ENCODE measurements around the gene CDK6. TPM values are rescaled to one million over a fixed set of nuclear protein-coding genes. Genes with fewer than 3 reads are reported as not detected.

CDK6 gene
- total and polyA plus RNA-seq, 2 experiments from 2014 or later = 7.4 to 23.7 TPM

DNA sequence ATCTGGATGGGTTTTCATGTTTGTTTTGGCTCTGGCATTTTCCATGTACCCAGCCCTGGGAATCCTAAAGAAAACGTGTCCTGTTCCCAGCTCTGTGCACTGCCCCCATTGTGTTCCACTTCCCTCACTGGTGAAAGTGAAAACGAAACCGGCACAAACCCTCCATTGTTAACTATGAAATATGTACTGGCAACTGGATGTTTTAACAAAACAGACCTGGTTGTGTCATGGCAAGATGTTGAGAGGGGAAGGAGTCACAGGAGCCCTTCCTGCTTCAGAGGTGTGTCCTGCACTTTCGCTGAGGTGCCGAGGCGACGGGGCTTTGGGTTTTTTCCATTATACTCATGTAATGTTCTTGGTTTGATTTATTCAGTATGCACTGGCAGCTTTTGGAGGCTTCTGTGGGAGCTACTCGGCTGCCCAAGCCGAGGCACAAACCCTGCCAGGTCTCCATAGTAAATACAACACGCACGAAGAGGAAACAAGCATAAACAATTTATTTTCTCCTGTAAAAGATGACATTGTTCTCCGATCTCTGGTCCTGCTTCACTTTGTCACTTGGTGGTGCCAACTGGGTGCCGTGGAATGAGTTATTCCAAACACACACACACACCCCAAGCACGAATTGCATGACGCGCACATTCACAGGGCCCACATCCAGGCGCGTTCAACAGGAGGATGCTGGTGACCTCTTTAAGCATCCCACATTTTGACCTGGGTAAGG is 118.2 kb downstream of the CDK6 start (continued):
- TF ChIP-seq, protein P1, sequence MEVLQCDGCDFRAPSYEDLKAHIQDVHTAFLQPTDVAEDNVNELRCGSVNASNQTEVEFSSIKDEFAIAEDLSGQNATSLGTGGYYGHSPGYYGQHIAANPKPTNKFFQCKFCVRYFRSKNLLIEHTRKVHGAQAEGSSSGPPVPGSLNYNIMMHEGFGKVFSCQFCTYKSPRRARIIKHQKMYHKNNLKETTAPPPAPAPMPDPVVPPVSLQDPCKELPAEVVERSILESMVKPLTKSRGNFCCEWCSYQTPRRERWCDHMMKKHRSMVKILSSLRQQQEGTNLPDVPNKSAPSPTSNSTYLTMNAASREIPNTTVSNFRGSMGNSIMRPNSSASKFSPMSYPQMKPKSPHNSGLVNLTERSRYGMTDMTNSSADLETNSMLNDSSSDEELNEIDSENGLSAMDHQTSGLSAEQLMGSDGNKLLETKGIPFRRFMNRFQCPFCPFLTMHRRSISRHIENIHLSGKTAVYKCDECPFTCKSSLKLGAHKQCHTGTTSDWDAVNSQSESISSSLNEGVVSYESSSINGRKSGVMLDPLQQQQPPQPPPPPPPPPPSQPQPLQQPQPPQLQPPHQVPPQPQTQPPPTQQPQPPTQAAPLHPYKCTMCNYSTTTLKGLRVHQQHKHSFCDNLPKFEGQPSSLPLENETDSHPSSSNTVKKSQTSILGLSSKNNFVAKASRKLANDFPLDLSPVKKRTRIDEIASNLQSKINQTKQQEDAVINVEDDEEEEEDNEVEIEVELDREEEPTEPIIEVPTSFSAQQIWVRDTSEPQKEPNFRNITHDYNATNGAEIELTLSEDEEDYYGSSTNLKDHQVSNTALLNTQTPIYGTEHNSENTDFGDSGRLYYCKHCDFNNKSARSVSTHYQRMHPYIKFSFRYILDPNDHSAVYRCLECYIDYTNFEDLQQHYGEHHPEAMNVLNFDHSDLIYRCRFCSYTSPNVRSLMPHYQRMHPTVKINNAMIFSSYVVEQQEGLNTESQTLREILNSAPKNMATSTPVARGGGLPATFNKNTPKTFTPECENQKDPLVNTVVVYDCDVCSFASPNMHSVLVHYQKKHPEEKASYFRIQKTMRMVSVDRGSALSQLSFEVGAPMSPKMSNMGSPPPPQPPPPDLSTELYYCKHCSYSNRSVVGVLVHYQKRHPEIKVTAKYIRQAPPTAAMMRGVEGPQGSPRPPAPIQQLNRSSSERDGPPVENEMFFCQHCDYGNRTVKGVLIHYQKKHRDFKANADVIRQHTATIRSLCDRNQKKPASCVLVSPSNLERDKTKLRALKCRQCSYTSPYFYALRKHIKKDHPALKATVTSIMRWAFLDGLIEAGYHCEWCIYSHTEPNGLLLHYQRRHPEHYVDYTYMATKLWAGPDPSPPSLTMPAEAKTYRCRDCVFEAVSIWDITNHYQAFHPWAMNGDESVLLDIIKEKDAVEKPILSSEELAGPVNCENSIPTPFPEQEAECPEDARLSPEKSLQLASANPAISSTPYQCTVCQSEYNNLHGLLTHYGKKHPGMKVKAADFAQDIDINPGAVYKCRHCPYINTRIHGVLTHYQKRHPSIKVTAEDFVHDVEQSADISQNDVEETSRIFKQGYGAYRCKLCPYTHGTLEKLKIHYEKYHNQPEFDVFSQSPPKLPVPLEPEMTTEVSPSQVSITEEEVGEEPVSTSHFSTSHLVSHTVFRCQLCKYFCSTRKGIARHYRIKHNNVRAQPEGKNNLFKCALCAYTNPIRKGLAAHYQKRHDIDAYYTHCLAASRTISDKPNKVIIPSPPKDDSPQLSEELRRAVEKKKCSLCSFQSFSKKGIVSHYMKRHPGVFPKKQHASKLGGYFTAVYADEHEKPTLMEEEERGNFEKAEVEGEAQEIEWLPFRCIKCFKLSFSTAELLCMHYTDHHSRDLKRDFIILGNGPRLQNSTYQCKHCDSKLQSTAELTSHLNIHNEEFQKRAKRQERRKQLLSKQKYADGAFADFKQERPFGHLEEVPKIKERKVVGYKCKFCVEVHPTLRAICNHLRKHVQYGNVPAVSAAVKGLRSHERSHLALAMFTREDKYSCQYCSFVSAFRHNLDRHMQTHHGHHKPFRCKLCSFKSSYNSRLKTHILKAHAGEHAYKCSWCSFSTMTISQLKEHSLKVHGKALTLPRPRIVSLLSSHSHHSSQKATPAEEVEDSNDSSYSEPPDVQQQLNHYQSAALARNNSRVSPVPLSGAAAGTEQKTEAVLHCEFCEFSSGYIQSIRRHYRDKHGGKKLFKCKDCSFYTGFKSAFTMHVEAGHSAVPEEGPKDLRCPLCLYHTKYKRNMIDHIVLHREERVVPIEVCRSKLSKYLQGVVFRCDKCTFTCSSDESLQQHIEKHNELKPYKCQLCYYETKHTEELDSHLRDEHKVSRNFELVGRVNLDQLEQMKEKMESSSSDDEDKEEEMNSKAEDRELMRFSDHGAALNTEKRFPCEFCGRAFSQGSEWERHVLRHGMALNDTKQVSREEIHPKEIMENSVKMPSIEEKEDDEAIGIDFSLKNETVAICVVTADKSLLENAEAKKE (CRISPR knock-in tag; IDR thresholded peaks at IDR 0.05) = no peak
- TF ChIP-seq, protein P2, sequence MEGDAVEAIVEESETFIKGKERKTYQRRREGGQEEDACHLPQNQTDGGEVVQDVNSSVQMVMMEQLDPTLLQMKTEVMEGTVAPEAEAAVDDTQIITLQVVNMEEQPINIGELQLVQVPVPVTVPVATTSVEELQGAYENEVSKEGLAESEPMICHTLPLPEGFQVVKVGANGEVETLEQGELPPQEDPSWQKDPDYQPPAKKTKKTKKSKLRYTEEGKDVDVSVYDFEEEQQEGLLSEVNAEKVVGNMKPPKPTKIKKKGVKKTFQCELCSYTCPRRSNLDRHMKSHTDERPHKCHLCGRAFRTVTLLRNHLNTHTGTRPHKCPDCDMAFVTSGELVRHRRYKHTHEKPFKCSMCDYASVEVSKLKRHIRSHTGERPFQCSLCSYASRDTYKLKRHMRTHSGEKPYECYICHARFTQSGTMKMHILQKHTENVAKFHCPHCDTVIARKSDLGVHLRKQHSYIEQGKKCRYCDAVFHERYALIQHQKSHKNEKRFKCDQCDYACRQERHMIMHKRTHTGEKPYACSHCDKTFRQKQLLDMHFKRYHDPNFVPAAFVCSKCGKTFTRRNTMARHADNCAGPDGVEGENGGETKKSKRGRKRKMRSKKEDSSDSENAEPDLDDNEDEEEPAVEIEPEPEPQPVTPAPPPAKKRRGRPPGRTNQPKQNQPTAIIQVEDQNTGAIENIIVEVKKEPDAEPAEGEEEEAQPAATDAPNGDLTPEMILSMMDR (conservative IDR thresholded peaks at IDR 0.05; ENCODE audit: low read depth in 2 of 2) = no peak

DNA sequence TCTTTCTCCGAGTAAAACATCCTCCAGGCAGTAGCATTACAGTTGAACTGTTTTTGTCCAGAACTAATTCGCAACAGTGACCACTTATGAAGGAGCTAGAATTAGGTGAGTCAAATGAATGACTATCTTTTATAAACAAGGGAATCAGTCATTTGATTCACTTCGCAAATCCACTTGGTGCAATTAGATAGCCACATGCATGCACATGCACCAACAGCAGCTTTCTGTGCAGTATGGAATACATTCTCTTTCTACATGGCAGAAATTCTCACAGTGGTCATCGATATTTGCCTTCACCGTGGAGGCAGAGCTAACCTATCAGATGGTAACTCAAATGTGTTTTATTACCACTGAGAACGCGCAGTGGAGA is 118.8 kb downstream of the CDK6 start:
- no peak overlapping the region for H3K4me3 Mint-ChIP-seq
- no peaks in the 10 kb centered on the region for H3K79me2 ChIP-seq (replicated peaks; ENCODE audit: insufficient read depth)
- no peak for DNase-seq (ENCODE audit: low spot score)
- H3K4me2 ChIP-seq = no peak overlapping the region
- H3K4me1 Mint-ChIP-seq = peaks cover 12% of the 10 kb centered on the region; the same call in 2 of the 3 replicates
- H3K36me3 Mint-ChIP-seq (ENCODE audit: low read depth) = no peaks in the 10 kb centered on the region
- H3F3A ChIP-seq (replicated peaks; ENCODE audit: low read depth) = no peaks in the 10 kb centered on the region
- no peak overlapping the region for H3K4me3 ChIP-seq
- H3K4me1 ChIP-seq (ENCODE audit: insufficient read depth) = peaks cover 4% of the 10 kb centered on the region; the same call in 1 of the 2 replicates
- peaks cover 2% of the 10 kb centered on the region for H3K27me3 Mint-ChIP-seq (ENCODE audit: insufficient read depth, low read depth, poor library complexity)
- H3K27me3 ChIP-seq (ENCODE audit: insufficient read depth) = no peaks in the 10 kb centered on the region
- no peak overlapping the region for H2AFZ ChIP-seq
- no peaks in the 10 kb centered on the region for H4K20me1 ChIP-seq (replicated peaks; ENCODE audit: insufficient read depth)
- no peaks in the 10 kb centered on the region for H3K9me2 ChIP-seq (ENCODE audit: insufficient read depth)
- H3K36me3 ChIP-seq (ENCODE audit: insufficient read depth) = no peaks in the 10 kb centered on the region
- no peak overlapping the region for H3K27ac Mint-ChIP-seq
- no peaks in the 10 kb centered on the region for H3K9me3 Mint-ChIP-seq
- no peak overlapping the region for H3K27ac ChIP-seq (ENCODE audit: low read depth)
- no peak for ATAC-seq
- TF ChIP-seq JUNB (IDR thresholded peaks at IDR 0.05; ENCODE audit: unreplicated experiment) = no peak
- TF ChIP-seq ZNF331 (CRISPR knock-in tag; IDR thresholded peaks at IDR 0.05; ENCODE audit: low read depth) = no peak
- TF ChIP-seq POLR2AphosphoS5 (IDR thresholded peaks at IDR 0.05; ENCODE audit: low read depth) = no peak
- TF ChIP-seq, protein P1 (CRISPR knock-in tag; IDR thresholded peaks at IDR 0.05) = no peak
